GM12878 (cell line): ENCODE data around the gene DCC.

Experiments
- BCLAF1 ChIP-seq: fragments of 450-650 bp; IDR thresholded peaks from 2 replicates; pipeline ENCODE4 v1.6.1; 2017; ENCODE audit warnings: antibody characterized with exemption, mild to moderate bottlenecking, moderate library complexity
- CTCF ChIP-seq, 3 experiments: IDR thresholded peaks in 2 of 3; conservative IDR thresholded peaks in 1 of 3; 2 replicates each; pipeline ENCODE4 v1.5.1; 2011; ENCODE audit warnings: low read depth in 3 of 3, low read length in 3 of 3, mild to moderate bottlenecking in 3 of 3, control low read depth in 2 of 3, moderate library complexity in 2 of 3, inconsistent platforms in 1 of 3, mixed read lengths in 1 of 3; ENCODE audit not compliant: control insufficient read depth in 2 of 3, insufficient read depth in 1 of 3; ENCODE audit errors: extremely low read depth in 1 of 3
- YY1 ChIP-seq: IDR thresholded peaks from 2 replicates; pipeline ENCODE4 v1.6.1; 2011; ENCODE audit warnings: low read depth, mild to moderate bottlenecking, low read length

- no peak for TF ChIP-seq YY1
- no peak for TF ChIP-seq CTCF (IDR thresholded peaks at IDR 0.05 in 2 of 3, conservative IDR thresholded peaks at IDR 0.05 in 1 of 3; ENCODE audit: control insufficient read depth in 2 of 3, extremely low read depth in 1 of 3, insufficient read depth in 1 of 3, low read depth in 3 of 3, low read length in 3 of 3)
- no peak for TF ChIP-seq BCLAF1
Measured at GRCh38 chr18:52582516-52582915, 242.5 kb downstream of the DCC start.
